Activated B cell treated with CpG ODN at 0.5 μM for 24 hours (primary cell): Measurements from ENCODE around the gene SUFU. TPM values are rescaled to one million over a fixed set of nuclear protein-coding genes. Genes with fewer than 3 reads are reported as not detected.

ENCODE experiments used
- ATAC-seq: fragments of 200-7000 bp; cut with Tn5 transposase; one replicate; pipeline ENCODE4 v1.10.0; 2021; ENCODE audit warnings: low read depth, mild to moderate bottlenecking, moderate library complexity
- CTCF ChIA-PET: fragments of 350-600 bp; sonication (Branson Sonifier 250); formaldehyde crosslinking; loops from one replicate; lab custom pipeline; 2021; ENCODE audit warnings: antibody characterized with exemption; lab: Charles Lee
- POLR2A ChIA-PET: fragments of 350-600 bp; sonication (Branson Sonifier 250); formaldehyde crosslinking; loops from one replicate; lab custom pipeline; 2021; ENCODE audit warnings: antibody characterized with exemption; lab: Charles Lee
- DNase-seq: peaks from one replicate; pipeline ENCODE4 v3.0.0; 2022
- H3K27ac Mint-ChIP-seq: one replicate; pipeline ENCODE4 v1.8.0; 2020; ENCODE audit warnings: mixed read lengths
- H3K27me3 Mint-ChIP-seq: one replicate; pipeline ENCODE4 v1.8.0; 2021; ENCODE audit warnings: mixed read lengths
- H3K36me3 Mint-ChIP-seq: one replicate; pipeline ENCODE4 v1.8.0; 2021; ENCODE audit warnings: low read depth, mixed read lengths
- H3K4me1 Mint-ChIP-seq: one replicate; pipeline ENCODE4 v1.8.0; 2021; ENCODE audit warnings: mixed read lengths
- H3K4me3 Mint-ChIP-seq: one replicate; pipeline ENCODE4 v1.8.0; 2020; ENCODE audit warnings: mild to moderate bottlenecking, mixed read lengths
- H3K9me3 Mint-ChIP-seq: one replicate; pipeline ENCODE4 v1.8.0; 2020; ENCODE audit warnings: mixed read lengths
- intact Hi-C: fragments of 100-400 bp; cut with micrococcal nuclease; formaldehyde crosslinking; loops from one replicate; pipeline ENCODE4 v1.15.1; 2024
- total RNA-seq: library from RNA; stranded (reverse); gene quantifications from 2 replicates; pipeline ENCODE4 v1.2.3, GENCODE V29; 2022
- TF ChIP-seq, protein P1 (sequence below): fragments of 200-600 bp; IDR thresholded peaks from one replicate; pipeline ENCODE4 v1.8.0; 2022; ENCODE audit warnings: antibody characterized with exemption, mild to moderate bottlenecking

Gene SUFU
- total RNA-seq, 1 donor from 2014 or later: 7.4 TPM

DNA sequence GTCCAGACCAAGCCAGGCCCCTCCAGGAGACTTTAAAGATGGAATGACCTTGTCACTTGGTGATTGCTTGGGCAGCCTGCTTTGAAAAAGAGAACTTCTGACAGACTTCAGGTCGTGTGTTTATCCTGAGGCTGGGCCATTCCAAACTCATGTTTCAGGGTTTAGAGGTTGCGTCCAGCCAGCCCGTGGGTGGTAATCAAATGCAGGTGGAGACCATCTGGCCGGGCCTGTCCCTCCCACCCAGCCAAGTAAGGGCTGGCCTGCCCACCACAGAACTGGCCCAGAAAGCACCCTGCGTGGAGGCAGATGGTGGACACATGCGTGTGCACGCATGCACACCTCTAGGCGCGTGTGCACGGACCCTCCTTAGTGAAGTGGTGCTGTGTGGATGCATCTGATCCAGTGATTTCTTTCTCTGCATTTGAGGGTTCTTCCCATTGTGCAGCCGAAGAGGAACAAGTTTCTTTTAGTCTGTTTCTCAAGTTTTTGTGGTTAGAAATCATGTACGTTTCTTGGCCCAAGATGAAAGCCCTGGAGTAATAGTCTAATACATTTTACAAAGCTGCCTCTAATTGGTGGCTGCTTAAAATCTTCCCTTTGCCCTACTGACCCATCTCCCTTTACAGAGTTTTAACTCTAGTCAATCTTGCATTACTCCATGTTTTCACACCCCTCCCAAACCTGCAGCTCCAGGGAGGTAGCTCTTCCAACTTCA is 43.0 kb downstream of the SUFU start:
- Mint-ChIP-seq H3K27me3 (no peaks in the 10 kb centered on the region), H3K36me3 (peaks cover 15% of the 10 kb centered on the region), H3K9me3 (no peaks in the 10 kb centered on the region), H3K27ac (no peak overlapping the region), H3K4me1 (peaks cover 7% of the 10 kb centered on the region), H3K4me3 (no peak overlapping the region)
- ChIA-PET CTCF (interaction anchor here (1.1 kb wide), 1 partner anchor 706 kb away, joined by 3 read pairs; no protein-coding TSS in a partner anchor), POLR2A (interaction anchor here (0.9 kb wide), 1 partner anchor 13 kb away, joined by 3 read pairs; no protein-coding TSS in a partner anchor)
- TF ChIP-seq, protein P1, sequence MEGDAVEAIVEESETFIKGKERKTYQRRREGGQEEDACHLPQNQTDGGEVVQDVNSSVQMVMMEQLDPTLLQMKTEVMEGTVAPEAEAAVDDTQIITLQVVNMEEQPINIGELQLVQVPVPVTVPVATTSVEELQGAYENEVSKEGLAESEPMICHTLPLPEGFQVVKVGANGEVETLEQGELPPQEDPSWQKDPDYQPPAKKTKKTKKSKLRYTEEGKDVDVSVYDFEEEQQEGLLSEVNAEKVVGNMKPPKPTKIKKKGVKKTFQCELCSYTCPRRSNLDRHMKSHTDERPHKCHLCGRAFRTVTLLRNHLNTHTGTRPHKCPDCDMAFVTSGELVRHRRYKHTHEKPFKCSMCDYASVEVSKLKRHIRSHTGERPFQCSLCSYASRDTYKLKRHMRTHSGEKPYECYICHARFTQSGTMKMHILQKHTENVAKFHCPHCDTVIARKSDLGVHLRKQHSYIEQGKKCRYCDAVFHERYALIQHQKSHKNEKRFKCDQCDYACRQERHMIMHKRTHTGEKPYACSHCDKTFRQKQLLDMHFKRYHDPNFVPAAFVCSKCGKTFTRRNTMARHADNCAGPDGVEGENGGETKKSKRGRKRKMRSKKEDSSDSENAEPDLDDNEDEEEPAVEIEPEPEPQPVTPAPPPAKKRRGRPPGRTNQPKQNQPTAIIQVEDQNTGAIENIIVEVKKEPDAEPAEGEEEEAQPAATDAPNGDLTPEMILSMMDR: no peak
- no peak for DNase-seq
- intact Hi-C loops: no loop called here
- ATAC-seq: no peak

DNA sequence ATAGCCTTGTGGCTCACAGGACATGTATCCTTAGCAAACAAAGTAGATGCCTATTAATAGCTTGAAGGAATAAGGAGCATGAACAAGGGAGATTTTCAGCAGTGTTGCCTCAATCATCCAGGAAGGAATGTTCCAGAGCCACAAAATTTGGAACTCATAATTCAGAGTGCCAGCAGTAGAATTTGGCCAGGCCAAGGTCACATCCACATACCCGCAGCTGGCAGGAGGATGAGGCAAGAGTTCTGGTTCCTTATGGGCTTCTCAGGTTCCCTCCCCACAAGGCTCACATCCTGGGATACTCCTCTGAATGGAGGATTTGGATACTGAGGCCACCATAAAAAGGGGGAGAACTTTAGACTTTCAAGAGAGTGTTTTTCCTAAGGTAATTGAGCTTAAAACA is 45.8 kb downstream of the SUFU start:
- Mint-ChIP-seq H3K27me3 (no peaks in the 10 kb centered on the region), H3K4me1 (peaks cover 7% of the 10 kb centered on the region), H3K27ac (no peak overlapping the region), H3K4me3 (no peak overlapping the region), H3K9me3 (no peaks in the 10 kb centered on the region), H3K36me3 (peaks cover 23% of the 10 kb centered on the region)
- ChIA-PET CTCF (no interaction called here), POLR2A (no interaction called here)
- DNase-seq (no peak), ATAC-seq (no peak)
- TF ChIP-seq, protein P1: no peak
- intact Hi-C loops: no loop called here

DNA sequence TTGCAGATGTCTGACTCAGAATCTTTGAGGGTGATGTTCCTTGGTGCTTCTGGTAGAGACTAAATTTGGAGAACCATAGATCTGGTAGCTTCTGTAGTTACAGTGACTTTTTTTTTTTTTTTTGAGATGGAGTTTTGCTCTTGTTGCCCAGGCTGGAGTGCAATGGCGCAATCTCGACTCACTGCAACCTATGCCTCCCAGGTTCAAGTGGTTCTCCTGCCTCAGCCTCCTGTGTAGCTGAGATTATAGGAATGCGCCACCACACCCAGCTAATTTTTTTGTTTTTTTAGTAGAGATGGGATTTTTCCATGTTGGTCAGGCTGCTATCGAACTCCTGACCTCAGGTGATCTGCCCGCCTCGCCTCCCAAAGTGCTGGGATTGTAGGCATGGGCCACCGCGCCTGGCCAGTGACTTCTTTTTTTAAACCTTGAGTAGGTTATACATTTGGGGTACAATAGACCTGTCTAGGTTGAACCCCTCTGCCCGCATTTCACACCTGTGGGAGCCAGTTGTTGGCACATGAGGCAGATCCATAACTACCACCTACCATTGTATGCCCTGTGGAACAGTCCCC is 47.0 kb downstream of the SUFU start:
- TF ChIP-seq, protein P1: no peak
- H3K36me3 Mint-ChIP-seq: peaks cover 23% of the 10 kb centered on the region
- no peak overlapping the region for H3K27ac Mint-ChIP-seq
- H3K4me1 Mint-ChIP-seq: peaks cover 1% of the 10 kb centered on the region
- H3K27me3 Mint-ChIP-seq: no peaks in the 10 kb centered on the region
- ChIA-PET POLR2A (interaction anchor here (0.6 kb wide), 2 partner anchors 152 to 1359 kb away, joined by 3 to 4 read pairs; no protein-coding TSS in a partner anchor), CTCF (no interaction called here)
- DNase-seq (no peak), ATAC-seq (no peak)
- no peak overlapping the region for H3K4me3 Mint-ChIP-seq
- no peaks in the 10 kb centered on the region for H3K9me3 Mint-ChIP-seq
- intact Hi-C loops: no loop called here

DNA sequence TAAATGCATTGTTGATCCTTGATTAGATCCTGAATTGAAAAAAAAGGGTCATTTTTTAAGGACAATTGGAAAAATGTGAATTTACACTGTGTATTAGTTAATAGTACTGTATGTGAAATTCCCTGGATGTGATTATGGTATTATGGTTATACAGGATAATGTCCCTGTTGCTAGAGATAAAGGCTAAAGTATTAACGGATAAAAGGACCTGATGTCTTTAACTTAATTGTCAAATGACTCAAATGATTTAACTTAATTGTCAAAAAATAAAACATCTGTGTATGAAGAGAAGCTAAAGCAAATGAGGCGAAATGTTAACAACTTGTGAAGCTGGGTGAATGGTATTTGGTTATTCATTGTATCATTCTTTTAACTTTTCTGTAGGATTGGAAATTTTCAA is 48.8 kb downstream of the SUFU start:
- TF ChIP-seq, protein P1: no peak
- Mint-ChIP-seq H3K4me1 (no peaks in the 10 kb centered on the region), H3K9me3 (no peaks in the 10 kb centered on the region), H3K36me3 (peaks cover 23% of the 10 kb centered on the region), H3K27me3 (no peaks in the 10 kb centered on the region), H3K27ac (no peak overlapping the region), H3K4me3 (no peak overlapping the region)
- ChIA-PET POLR2A (no interaction called here), CTCF (no interaction called here)
- ATAC-seq (no peak), DNase-seq (no peak)
- intact Hi-C loops: no loop called here

DNA sequence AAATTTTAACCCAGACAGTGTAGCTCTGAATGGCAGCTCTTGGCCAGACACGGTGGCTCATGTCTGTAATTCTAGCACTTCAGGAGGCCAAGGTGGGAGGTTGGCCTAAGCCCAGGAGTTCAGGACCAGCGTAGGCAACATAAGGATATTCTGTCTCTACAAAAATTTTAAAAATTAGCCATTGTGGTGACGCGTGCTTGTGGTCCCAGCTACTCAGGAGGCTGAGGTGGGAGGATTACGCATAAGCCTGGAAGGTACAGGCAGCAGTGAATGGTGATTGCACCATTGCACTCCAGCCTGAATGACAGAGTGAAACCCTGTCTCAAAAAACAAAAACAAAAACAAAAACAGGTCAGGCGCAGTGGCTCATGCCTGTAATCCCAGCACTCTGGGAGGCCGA is 50.0 kb downstream of the SUFU start:
- POLR2A ChIA-PET: interaction anchor here (0.7 kb wide), 1 partner anchor 12 kb away, joined by 4 read pairs; no protein-coding TSS in a partner anchor
- no peak for ATAC-seq

More for the DNA sequence above, 50.0 kb downstream of the SUFU start:
- DNase-seq: no peak
- Mint-ChIP-seq H3K4me1 (no peaks in the 10 kb centered on the region), H3K4me3 (no peak overlapping the region), H3K27ac (no peak overlapping the region), H3K9me3 (no peaks in the 10 kb centered on the region), H3K36me3 (peaks cover 23% of the 10 kb centered on the region), H3K27me3 (no peaks in the 10 kb centered on the region)
- TF ChIP-seq, protein P1: no peak
- CTCF ChIA-PET: interaction anchor here (1.0 kb wide), 1 partner anchor 14 kb away, joined by 3 read pairs; no protein-coding TSS in a partner anchor
- intact Hi-C loops: no loop called here
